Thoracic aorta (tissue), 2 donors: Measurements from ENCODE around the gene C20orf144. TPM values are rescaled to one million over a fixed set of nuclear protein-coding genes. Genes with fewer than 3 reads are reported as not detected.
A peak's percentile ranks its signal among the peaks of the same experiment; 100 is the strongest.

ENCODE experiments used
- ATAC-seq: fragments of 150-250 bp; one replicate; pipeline ENCODE4 v1.8.0; 2017; ENCODE audit warnings: low read depth; ENCODE audit not compliant: insufficient number of reproducible peaks, low FRiP score
- DNase-seq: peaks from one replicate; pipeline ENCODE4 v3.0.0-alpha.2; 2020; ENCODE audit warnings: low spot score
- H3K27ac ChIP-seq, 2 donors: fragments of 200-600 bp; sonication (generic); 1 replicate in 1 of 2; 2 replicates in 1 of 2; pipeline ENCODE4 v1.5.1; 2016; ENCODE audit warnings: mild to moderate bottlenecking in 2 of 2, moderate library complexity in 2 of 2
- H3K27me3 ChIP-seq: fragments of 200-600 bp; sonication (generic); replicated peaks from 2 replicates; pipeline ENCODE4 v1.6.0; 2016; ENCODE audit warnings: mild to moderate bottlenecking; ENCODE audit not compliant: insufficient read depth
- H3K36me3 ChIP-seq: fragments of 200-600 bp; sonication (generic); one replicate; pipeline ENCODE4 v1.5.1; 2016
- H3K4me1 ChIP-seq, 2 donors: fragments of 200-600 bp; sonication (generic); 1 replicate in 1 of 2; 2 replicates in 1 of 2; pipeline versions ENCODE4 v1.5.1 to v1.6.0; 2016; ENCODE audit warnings: low read depth in 2 of 2, mild to moderate bottlenecking in 1 of 2; ENCODE audit not compliant: control insufficient read depth in 1 of 2
- H3K4me3 ChIP-seq: fragments of 200-600 bp; sonication (generic); 2 replicates; pipeline ENCODE4 v1.5.1; 2016; ENCODE audit warnings: mild to moderate bottlenecking
- H3K9me3 ChIP-seq: fragments of 200-600 bp; sonication (generic); 2 replicates; pipeline ENCODE4 v1.5.1; 2016
- CTCF ChIP-seq: fragments of 200-600 bp; sonication (generic); IDR thresholded peaks from one replicate; pipeline ENCODE4 v1.5.1; 2019; ENCODE audit warnings: antibody characterized with exemption
- total RNA-seq, 2 donors: library from RNA; depleted of rRNA; stranded (reverse); fragments of >200 nt; gene quantifications; one replicate each; pipeline versions ENCODE4 v1.1.0 to v1.2.3, GENCODE V29; 2016

Gene C20orf144
- not detected for total RNA-seq

- ATAC-seq (no peak), DNase-seq (no peak)
- TF ChIP-seq CTCF, result no peak
- Histone ChIP-seq H3K27me3 (no peaks in the 10 kb centered on the region), H3K27ac (peak within 1 kb of the TSS; percentile 93 to 94), H3K4me3 (peak within 1 kb of the TSS; percentile 96), H3K36me3 (peaks cover 20% of the 10 kb centered on the region), H3K9me3 (no peaks in the 10 kb centered on the region), H3K4me1 (peaks cover 11 to 29% of the 10 kb centered on the region in 2 donors)
These were observed at the start of gene C20orf144 for GRCh38 chr20:33662172-33662571. Gene C20orf144, plus strand, starts transcription at chr20:33662327. Its CDS starts 19 bp downstream, at chr20:33662346.

- Histone ChIP-seq H3K27ac (no peak overlapping the region), H3K9me3 (no peaks in the 10 kb centered on the region), H3K36me3 (peaks cover 21% of the 10 kb centered on the region), H3K4me3 (no peak overlapping the region), H3K27me3 (no peaks in the 10 kb centered on the region), H3K4me1 (no peaks in the 10 kb centered on the region)
- DNase-seq (no peak), ATAC-seq (no peak)
- TF ChIP-seq CTCF, result no peak
These were observed 40.3 kb upstream of the C20orf144 start for GRCh38 chr20:33621717-33622400.

GRCh38 chr20:33622705-33623365 lies 39.3 kb upstream of the C20orf144 start:
- H3K4me3 ChIP-seq, result no peak overlapping the region
- ATAC-seq (no peak), DNase-seq (no peak)
- no peaks in the 10 kb centered on the region for H3K27me3 ChIP-seq
- H3K27ac ChIP-seq, result no peak overlapping the region
- no peaks in the 10 kb centered on the region for H3K4me1 ChIP-seq
- no peaks in the 10 kb centered on the region for H3K9me3 ChIP-seq
- peaks cover 21% of the 10 kb centered on the region for H3K36me3 ChIP-seq
- TF ChIP-seq CTCF, result no peak

GRCh38 chr20:33624399-33624798 lies 37.7 kb upstream of the C20orf144 start:
- peaks cover 29% of the 10 kb centered on the region for H3K36me3 ChIP-seq

More at GRCh38 chr20:33624399-33624798, 37.7 kb upstream of the C20orf144 start:
- DNase-seq (no peak), ATAC-seq (no peak)
- H3K4me1 ChIP-seq, result no peaks in the 10 kb centered on the region
- H3K27me3 ChIP-seq, result no peaks in the 10 kb centered on the region
- no peak overlapping the region for H3K4me3 ChIP-seq
- no peaks in the 10 kb centered on the region for H3K9me3 ChIP-seq
- TF ChIP-seq CTCF, result no peak
- H3K27ac ChIP-seq, result no peak overlapping the region
